Epithelial cell of esophagus (primary cell): ENCODE data around the gene ASXL2.

Experiments
- DNase-seq: peaks from one replicate; pipeline ENCODE4 v3.0.0; 2010; ENCODE audit warnings: low read depth
- H3K4me3 ChIP-seq: 2 replicates; pipeline ENCODE4 v1.5.1; 2011; ENCODE audit warnings: mild to moderate bottlenecking, low read length, control low read depth
- TF ChIP-seq, protein P1 (sequence below): IDR thresholded peaks from 2 replicates; pipeline ENCODE4 v1.5.1; 2011; ENCODE audit warnings: low read depth, mild to moderate bottlenecking, low read length, control low read depth, inconsistent platforms; ENCODE audit not compliant: insufficient read depth; ENCODE audit errors: missing control alignments

ASXL2 gene

DNA sequence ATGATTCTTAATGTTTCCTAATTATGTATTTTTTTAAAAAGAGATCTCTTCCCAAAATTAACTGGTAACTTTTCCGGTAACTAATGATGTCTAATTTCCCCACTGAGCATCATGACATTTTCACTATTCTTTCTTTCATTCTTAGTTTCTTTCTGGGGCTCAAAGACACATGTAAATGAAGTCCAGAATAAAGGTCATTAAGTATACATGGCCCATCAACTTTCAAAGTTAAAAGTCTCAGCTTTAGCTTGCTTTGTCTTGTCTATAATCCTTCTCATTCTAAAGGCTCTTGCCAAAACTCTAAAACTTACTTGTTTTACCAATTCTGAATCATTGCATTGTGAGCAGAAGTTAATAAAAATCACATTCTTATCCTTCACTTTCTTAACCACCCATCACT lies 53.6 kb downstream of the ASXL2 start:
- no peak for DNase-seq
- H3K4me3 ChIP-seq, result no peak overlapping the region
- TF ChIP-seq, protein P1, sequence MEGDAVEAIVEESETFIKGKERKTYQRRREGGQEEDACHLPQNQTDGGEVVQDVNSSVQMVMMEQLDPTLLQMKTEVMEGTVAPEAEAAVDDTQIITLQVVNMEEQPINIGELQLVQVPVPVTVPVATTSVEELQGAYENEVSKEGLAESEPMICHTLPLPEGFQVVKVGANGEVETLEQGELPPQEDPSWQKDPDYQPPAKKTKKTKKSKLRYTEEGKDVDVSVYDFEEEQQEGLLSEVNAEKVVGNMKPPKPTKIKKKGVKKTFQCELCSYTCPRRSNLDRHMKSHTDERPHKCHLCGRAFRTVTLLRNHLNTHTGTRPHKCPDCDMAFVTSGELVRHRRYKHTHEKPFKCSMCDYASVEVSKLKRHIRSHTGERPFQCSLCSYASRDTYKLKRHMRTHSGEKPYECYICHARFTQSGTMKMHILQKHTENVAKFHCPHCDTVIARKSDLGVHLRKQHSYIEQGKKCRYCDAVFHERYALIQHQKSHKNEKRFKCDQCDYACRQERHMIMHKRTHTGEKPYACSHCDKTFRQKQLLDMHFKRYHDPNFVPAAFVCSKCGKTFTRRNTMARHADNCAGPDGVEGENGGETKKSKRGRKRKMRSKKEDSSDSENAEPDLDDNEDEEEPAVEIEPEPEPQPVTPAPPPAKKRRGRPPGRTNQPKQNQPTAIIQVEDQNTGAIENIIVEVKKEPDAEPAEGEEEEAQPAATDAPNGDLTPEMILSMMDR, result no peak

DNA sequence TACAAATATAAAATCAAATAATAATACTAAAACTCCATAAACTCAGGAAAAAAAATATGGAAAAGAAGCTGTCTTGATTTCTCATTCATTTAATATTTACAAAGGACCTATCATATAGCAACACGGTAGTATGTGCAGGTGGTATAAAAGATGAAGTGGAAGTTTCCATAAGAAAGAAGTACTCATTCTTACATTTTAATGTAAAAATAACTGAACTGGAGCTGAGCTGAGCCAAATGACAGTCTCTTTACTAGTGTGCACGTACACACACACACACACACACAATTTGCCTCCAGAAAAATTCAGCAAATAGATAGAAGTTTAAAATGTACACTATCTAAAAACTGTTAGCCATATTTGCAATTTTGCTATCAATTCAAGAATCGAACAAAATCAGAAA lies 54.1 kb downstream of the ASXL2 start:
- no peak for DNase-seq
- TF ChIP-seq, protein P1, result no peak
- H3K4me3 ChIP-seq, result no peak overlapping the region

DNA sequence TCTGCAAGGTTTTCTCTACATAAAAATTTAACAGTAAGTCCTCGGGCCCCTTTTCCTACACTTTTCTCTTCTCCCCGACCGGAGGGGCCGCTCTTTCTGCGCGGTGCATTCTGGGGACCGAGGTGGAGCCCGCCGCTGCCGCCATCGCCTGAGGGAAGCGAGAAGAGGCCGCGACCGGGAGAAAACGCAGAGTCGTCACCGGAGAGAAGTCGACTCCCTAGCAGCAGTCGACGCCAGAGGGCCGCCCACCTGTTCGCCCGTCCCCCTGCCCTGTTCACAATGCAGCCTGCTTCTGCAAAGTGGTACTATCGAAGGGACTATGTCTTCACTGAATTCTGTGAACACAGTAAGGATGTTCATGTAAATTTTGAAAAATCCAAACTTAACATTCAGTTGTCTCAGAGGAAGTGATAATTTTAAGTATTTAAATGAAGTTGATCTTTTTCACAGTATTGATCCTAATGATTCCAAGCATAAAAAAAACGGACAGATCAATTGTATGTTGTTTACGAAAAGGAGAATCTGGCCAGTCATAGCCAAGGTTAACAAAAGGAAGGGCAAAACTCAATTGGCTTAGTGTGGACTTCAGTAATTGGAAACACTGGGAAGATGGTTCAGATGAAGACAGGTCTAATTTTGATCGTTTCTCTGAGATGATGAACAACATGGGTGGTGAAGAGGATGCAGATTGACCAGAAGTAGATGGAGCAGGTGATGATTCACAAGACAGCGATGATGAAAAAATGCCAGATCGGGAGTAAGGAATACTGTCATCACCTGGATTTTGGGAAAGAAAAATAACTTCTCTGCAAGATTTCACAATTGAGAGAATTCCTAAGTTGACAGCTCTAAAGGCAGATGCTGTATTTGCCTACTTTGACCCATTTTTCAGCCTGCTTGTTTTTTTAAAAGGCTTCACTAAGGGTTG lies 55.8 kb downstream of the ASXL2 start:
- TF ChIP-seq, protein P1, result no peak
- peak overlapping the region; percentile 5 for H3K4me3 ChIP-seq

DNA sequence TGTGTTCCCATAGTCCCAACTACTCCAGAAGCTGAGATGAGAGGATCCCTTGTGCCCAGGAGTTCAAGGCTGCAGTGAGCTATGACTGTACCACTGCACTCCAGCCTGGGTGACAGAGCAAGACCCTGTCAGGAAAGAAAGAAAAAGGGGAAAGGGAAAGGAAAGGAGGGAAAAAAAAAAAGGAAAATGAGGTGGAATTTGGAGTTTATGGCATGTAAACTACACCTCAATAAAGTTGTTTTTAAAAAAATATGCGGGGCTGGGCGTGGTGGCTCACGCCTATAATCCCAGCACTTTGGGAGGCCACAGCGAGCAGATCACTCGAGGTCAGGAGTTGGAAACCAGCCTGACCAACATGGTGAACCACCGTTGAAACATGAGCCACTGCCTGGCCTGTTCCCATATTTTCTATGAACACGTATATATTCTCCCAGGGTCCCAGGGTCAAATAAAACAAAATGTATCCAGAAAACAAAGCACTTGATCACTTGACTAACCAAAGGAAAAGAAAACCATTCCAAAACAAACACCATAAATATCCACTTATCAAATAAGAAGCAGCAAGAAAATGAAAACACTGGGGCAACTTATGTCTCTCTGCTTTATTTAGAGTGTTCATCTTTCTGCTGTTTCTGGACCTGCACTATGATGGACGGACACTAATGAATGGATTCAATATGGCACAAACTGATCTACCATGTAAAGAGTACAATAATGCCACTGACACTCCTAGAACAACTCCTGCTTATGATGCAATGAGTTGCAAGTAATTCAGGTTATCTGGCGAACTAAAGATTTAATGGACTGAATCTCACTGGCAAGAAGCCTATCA lies 56.8 kb downstream of the ASXL2 start:
- DNase-seq, result peak; percentile 13
- TF ChIP-seq, protein P1, result no peak
- no peak overlapping the region for H3K4me3 ChIP-seq

More for the DNA sequence above, 55.8 kb downstream of the ASXL2 start:
- DNase-seq, result peak; percentile 29

DNA sequence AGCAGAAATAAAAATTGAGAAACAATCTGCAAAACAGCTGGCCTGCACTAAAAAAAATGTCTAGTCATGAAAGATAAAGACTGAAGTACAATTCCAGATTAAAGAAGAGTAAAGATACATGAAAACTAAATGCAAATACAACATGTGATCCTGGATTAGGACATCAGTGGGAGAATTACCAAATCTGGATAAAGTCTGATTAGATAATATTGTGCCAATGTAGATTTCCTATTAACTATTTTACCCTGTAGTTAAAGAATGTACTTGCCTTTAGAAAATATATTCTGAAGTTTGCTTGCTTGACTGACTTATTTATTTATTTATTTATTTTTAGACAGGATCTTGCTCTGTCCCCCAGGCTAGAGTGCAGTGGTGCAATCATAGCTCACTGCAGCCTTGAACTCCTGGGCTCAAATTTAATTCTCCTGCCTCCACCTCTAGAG lies 58.7 kb downstream of the ASXL2 start:
- TF ChIP-seq, protein P1, result no peak
- DNase-seq, result no peak
- no peak overlapping the region for H3K4me3 ChIP-seq

DNA sequence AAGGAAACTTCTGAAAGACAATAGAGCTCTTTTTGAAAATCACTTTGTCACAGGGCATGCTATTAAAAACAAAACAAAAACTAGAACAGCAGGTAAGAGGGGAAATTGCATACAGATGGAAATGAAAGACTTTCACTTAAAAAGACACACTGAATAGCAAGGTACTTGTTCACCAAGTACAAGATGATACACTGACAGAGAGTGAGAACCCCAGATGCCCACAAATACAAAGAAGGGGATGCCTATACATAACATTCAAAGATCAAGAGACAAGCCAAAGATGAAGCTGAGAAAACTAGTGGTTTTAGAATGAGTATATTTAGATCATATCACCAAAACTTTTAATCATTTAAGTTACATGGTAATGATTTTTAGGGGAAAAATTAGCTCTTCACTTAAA lies 60.7 kb downstream of the ASXL2 start:
- no peak overlapping the region for H3K4me3 ChIP-seq
- DNase-seq, result no peak
- TF ChIP-seq, protein P1, result no peak
